SK-N-SH treated with all-trans-retinoic acid at 6 μM for 48 hours (cell line): ENCODE results near the gene CA5A.

Source experiments
- ATAC-seq: fragments of 200-7000 bp; cut with Tn5 transposase; 3 replicates; pipeline ENCODE4 v1.9.1; 2020; ENCODE audit warnings: mild to moderate bottlenecking, moderate library complexity
- ARNTL ChIP-seq: fragments of 450-650 bp; formaldehyde crosslinking; IDR thresholded peaks from 2 replicates; pipeline ENCODE4 v1.5.0; 2020; ENCODE audit warnings: low read depth, mild to moderate bottlenecking, moderate library complexity, borderline replicate concordance
- BACH2 ChIP-seq: fragments of 250-450 bp; sonication (Bioruptor Pico); IDR thresholded peaks from 2 replicates; pipeline ENCODE4 v1.9.0; 2021; ENCODE audit warnings: mild to moderate bottlenecking, borderline replicate concordance
- CSDC2 ChIP-seq: fragments of 250-450 bp; sonication (Bioruptor Pico); IDR thresholded peaks from 2 replicates; pipeline ENCODE4 v1.5.0; 2020; ENCODE audit warnings: mild to moderate bottlenecking, moderate library complexity
- ESRRG ChIP-seq: fragments of 250-450 bp; sonication (Bioruptor Pico); IDR thresholded peaks from 2 replicates; pipeline ENCODE4 v1.6.1; 2021; ENCODE audit warnings: mild to moderate bottlenecking
- GLIS3 ChIP-seq: fragments of 250-450 bp; sonication (Bioruptor Pico); IDR thresholded peaks from 2 replicates; pipeline ENCODE4 v1.5.0; 2020; ENCODE audit warnings: mild to moderate bottlenecking, moderate library complexity
- ISL1 ChIP-seq: fragments of 250-450 bp; sonication (Bioruptor Pico); IDR thresholded peaks from 2 replicates; pipeline ENCODE4 v2.1.2; 2022; ENCODE audit warnings: mild to moderate bottlenecking, moderate library complexity
- OSR1 ChIP-seq: fragments of 250-450 bp; sonication (Bioruptor Pico); IDR thresholded peaks from 2 replicates; pipeline ENCODE4 v1.8.0; 2022; ENCODE audit warnings: moderate library complexity, mild to moderate bottlenecking, inconsistent platforms
- PPARA ChIP-seq: fragments of 250-450 bp; sonication (Bioruptor Pico); IDR thresholded peaks from 2 replicates; pipeline ENCODE4 v1.5.0; 2020; ENCODE audit warnings: mild to moderate bottlenecking, borderline replicate concordance
- RARB ChIP-seq: fragments of 250-450 bp; sonication (Bioruptor Pico); IDR thresholded peaks from 2 replicates; pipeline ENCODE4 v1.8.0; 2021; ENCODE audit warnings: mild to moderate bottlenecking, moderate library complexity
- SNAI2 ChIP-seq: fragments of 250-450 bp; sonication (Bioruptor Pico); IDR thresholded peaks from 2 replicates; pipeline ENCODE4 v1.5.0; 2020; ENCODE audit warnings: mild to moderate bottlenecking, moderate library complexity
- TCF4 ChIP-seq: fragments of 250-450 bp; sonication (Bioruptor Pico); IDR thresholded peaks from 2 replicates; pipeline ENCODE4 v1.8.0; 2021; ENCODE audit warnings: mild to moderate bottlenecking, moderate library complexity, borderline replicate concordance
- TOX ChIP-seq: fragments of 250-450 bp; sonication (Bioruptor Pico); IDR thresholded peaks from 2 replicates; pipeline ENCODE4 v1.8.0; 2021; ENCODE audit warnings: mild to moderate bottlenecking, moderate library complexity, borderline replicate concordance
- TSHZ2 ChIP-seq: fragments of 250-450 bp; sonication (Bioruptor Pico); IDR thresholded peaks from 2 replicates; pipeline ENCODE4 v1.5.0; 2020; ENCODE audit warnings: mild to moderate bottlenecking, moderate library complexity
- ZC3H10 ChIP-seq: fragments of 250-450 bp; sonication (Bioruptor Pico); IDR thresholded peaks from 2 replicates; pipeline ENCODE4 v1.5.1; 2021; ENCODE audit warnings: mild to moderate bottlenecking, moderate library complexity
- ZFP3 ChIP-seq: fragments of 250-450 bp; sonication (Bioruptor Pico); IDR thresholded peaks from 2 replicates; pipeline ENCODE4 v1.5.0; 2020; ENCODE audit warnings: mild to moderate bottlenecking, moderate library complexity
- ZFP30 ChIP-seq: fragments of 450-650 bp; formaldehyde crosslinking; IDR thresholded peaks from 2 replicates; pipeline ENCODE4 v1.5.0; 2022; ENCODE audit warnings: mild to moderate bottlenecking, moderate library complexity
- ZNF565 ChIP-seq: fragments of 450-650 bp; formaldehyde crosslinking; conservative IDR thresholded peaks from 2 replicates; pipeline ENCODE4 v1.5.0; 2020; ENCODE audit warnings: low read depth, mild to moderate bottlenecking, moderate library complexity
- ZNF70 ChIP-seq: fragments of 450-650 bp; formaldehyde crosslinking; IDR thresholded peaks from 2 replicates; pipeline ENCODE4 v1.5.0; 2020; ENCODE audit warnings: mild to moderate bottlenecking, moderate library complexity
- TF ChIP-seq, protein P1 (sequence below): fragments of 250-450 bp; sonication (Bioruptor Pico); IDR thresholded peaks from 2 replicates; pipeline ENCODE4 v1.8.0; 2020; ENCODE audit warnings: mild to moderate bottlenecking, moderate library complexity, borderline replicate concordance
- TF ChIP-seq, protein P2 (sequence below): fragments of 250-450 bp; sonication (Bioruptor Pico); IDR thresholded peaks from 2 replicates; pipeline ENCODE4 v1.5.1; 2021; ENCODE audit warnings: mild to moderate bottlenecking, moderate library complexity
- TF ChIP-seq, protein P3 (sequence below): fragments of 250-450 bp; sonication (Bioruptor Pico); IDR thresholded peaks from 2 replicates; pipeline ENCODE4 v1.8.0; 2021; ENCODE audit warnings: low read depth, mild to moderate bottlenecking, moderate library complexity, borderline replicate concordance
- TF ChIP-seq, protein P4 (sequence below): fragments of 250-450 bp; sonication (Bioruptor Pico); IDR thresholded peaks from 2 replicates; pipeline ENCODE4 v1.5.1; 2020; ENCODE audit warnings: low read depth, mild to moderate bottlenecking, moderate library complexity

The CA5A gene

GRCh38 chr16:87970186-87970585 lies 33.9 kb upstream of the CA5A start:
- ATAC-seq = no peak
- TF ChIP-seq RARB (CRISPR knock-in tag) (no peak), OSR1 (CRISPR knock-in tag) (no peak), TOX (CRISPR knock-in tag) (no peak), ZNF70 (CRISPR knock-in tag) (no peak), CSDC2 (CRISPR knock-in tag) (no peak), ZC3H10 (no peak), GLIS3 (CRISPR knock-in tag) (no peak), TCF4 (no peak), ISL1 (CRISPR knock-in tag) (no peak), PPARA (CRISPR knock-in tag) (no peak), ZFP30 (CRISPR knock-in tag) (no peak), ARNTL (CRISPR knock-in tag) (no peak)
- TF ChIP-seq, protein P1, sequence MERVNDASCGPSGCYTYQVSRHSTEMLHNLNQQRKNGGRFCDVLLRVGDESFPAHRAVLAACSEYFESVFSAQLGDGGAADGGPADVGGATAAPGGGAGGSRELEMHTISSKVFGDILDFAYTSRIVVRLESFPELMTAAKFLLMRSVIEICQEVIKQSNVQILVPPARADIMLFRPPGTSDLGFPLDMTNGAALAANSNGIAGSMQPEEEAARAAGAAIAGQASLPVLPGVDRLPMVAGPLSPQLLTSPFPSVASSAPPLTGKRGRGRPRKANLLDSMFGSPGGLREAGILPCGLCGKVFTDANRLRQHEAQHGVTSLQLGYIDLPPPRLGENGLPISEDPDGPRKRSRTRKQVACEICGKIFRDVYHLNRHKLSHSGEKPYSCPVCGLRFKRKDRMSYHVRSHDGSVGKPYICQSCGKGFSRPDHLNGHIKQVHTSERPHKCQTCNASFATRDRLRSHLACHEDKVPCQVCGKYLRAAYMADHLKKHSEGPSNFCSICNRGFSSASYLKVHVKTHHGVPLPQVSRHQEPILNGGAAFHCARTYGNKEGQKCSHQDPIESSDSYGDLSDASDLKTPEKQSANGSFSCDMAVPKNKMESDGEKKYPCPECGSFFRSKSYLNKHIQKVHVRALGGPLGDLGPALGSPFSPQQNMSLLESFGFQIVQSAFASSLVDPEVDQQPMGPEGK = no peak
- TF ChIP-seq, protein P2, sequence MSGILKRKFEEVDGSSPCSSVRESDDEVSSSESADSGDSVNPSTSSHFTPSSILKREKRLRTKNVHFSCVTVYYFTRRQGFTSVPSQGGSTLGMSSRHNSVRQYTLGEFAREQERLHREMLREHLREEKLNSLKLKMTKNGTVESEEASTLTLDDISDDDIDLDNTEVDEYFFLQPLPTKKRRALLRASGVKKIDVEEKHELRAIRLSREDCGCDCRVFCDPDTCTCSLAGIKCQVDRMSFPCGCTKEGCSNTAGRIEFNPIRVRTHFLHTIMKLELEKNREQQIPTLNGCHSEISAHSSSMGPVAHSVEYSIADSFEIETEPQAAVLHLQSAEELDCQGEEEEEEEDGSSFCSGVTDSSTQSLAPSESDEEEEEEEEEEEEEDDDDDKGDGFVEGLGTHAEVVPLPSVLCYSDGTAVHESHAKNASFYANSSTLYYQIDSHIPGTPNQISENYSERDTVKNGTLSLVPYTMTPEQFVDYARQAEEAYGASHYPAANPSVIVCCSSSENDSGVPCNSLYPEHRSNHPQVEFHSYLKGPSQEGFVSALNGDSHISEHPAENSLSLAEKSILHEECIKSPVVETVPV (CRISPR knock-in tag) = no peak
- TF ChIP-seq, protein P3, sequence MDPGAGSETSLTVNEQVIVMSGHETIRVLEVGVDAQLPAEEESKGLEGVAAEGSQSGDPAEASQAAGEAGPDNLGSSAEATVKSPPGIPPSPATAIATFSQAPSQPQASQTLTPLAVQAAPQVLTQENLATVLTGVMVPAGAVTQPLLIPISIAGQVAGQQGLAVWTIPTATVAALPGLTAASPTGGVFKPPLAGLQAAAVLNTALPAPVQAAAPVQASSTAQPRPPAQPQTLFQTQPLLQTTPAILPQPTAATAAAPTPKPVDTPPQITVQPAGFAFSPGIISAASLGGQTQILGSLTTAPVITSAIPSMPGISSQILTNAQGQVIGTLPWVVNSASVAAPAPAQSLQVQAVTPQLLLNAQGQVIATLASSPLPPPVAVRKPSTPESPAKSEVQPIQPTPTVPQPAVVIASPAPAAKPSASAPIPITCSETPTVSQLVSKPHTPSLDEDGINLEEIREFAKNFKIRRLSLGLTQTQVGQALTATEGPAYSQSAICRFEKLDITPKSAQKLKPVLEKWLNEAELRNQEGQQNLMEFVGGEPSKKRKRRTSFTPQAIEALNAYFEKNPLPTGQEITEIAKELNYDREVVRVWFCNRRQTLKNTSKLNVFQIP (CRISPR knock-in tag) = no peak
- TF ChIP-seq, all 23 proteins: peak for 0

- TF ChIP-seq ZFP3 (CRISPR knock-in tag) (no peak), ISL1 (CRISPR knock-in tag) (no peak), ZNF565 (CRISPR knock-in tag) (no peak), GLIS3 (CRISPR knock-in tag) (no peak), CSDC2 (CRISPR knock-in tag) (no peak), ESRRG (CRISPR knock-in tag) (no peak), TCF4 (no peak), SNAI2 (CRISPR knock-in tag) (no peak), OSR1 (CRISPR knock-in tag) (no peak), ARNTL (CRISPR knock-in tag) (no peak), ZFP30 (CRISPR knock-in tag) (no peak), ZNF70 (CRISPR knock-in tag) (no peak), RARB (CRISPR knock-in tag) (no peak)
- ATAC-seq = no peak
Measured at GRCh38 chr16:87968541-87968940, 32.2 kb upstream of the CA5A start.

- peak; percentile 47 for ATAC-seq
- TF ChIP-seq BACH2 (CRISPR knock-in tag) (no peak), ZNF70 (CRISPR knock-in tag) (no peak), ZC3H10 (no peak), ESRRG (CRISPR knock-in tag) (no peak), GLIS3 (CRISPR knock-in tag) (no peak), TSHZ2 (CRISPR knock-in tag) (no peak), SNAI2 (CRISPR knock-in tag) (no peak), ISL1 (CRISPR knock-in tag) (no peak), ZFP30 (CRISPR knock-in tag) (no peak)
- TF ChIP-seq, protein P4, sequence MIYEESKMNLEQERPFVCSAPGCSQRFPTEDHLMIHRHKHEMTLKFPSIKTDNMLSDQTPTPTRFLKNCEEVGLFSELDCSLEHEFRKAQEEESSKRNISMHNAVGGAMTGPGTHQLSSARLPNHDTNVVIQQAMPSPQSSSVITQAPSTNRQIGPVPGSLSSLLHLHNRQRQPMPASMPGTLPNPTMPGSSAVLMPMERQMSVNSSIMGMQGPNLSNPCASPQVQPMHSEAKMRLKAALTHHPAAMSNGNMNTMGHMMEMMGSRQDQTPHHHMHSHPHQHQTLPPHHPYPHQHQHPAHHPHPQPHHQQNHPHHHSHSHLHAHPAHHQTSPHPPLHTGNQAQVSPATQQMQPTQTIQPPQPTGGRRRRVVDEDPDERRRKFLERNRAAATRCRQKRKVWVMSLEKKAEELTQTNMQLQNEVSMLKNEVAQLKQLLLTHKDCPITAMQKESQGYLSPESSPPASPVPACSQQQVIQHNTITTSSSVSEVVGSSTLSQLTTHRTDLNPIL (CRISPR knock-in tag) = no peak
- TF ChIP-seq, protein P3 (CRISPR knock-in tag) = no peak
- TF ChIP-seq, protein P2 (CRISPR knock-in tag) = no peak
- TF ChIP-seq, all 23 proteins: peak for 0
Measured at GRCh38 chr16:87966685-87967185, 30.4 kb upstream of the CA5A start.
